Measurements from ENCODE around the gene DNHD1. TPM values are rescaled to one million over a fixed set of nuclear protein-coding genes. Genes with fewer than 3 reads are reported as not detected.

Gene DNHD1
- total RNA-seq, 1 donor from 2014 or later: 4.4 TPM

DNA sequence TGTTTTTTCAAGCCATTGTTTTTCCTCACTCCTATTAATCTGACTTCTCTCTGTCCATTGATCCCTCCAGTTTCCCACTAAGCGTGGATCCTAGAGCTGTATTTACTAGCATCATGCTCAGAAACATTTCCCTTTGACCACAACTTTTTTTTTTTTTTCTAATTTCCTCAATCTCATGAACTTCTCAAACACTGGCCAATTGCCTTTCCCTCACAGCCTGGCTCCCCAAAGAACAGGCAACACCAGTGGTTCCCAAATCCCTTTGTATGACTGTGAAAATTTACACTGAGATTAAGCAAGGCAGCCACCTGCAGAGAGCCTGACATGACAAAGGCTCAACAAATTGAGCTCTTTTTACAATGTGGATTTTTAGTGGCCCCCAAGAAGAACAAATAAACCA is 123.6 kb downstream of the DNHD1 start:
- Histone ChIP-seq H3K4me3 (no peak overlapping the region), H3K27ac (replicated peaks) (no peak overlapping the region), H3K27me3 (ENCODE audit: low read depth) (no peaks in the 10 kb centered on the region), H3K9me3 (replicated peaks) (no peaks in the 10 kb centered on the region), H3K4me1 (peaks cover 29% of the 10 kb centered on the region), H3K36me3 (peaks cover 25% of the 10 kb centered on the region)
- no peak for DNase-seq
- TF ChIP-seq, protein P1, sequence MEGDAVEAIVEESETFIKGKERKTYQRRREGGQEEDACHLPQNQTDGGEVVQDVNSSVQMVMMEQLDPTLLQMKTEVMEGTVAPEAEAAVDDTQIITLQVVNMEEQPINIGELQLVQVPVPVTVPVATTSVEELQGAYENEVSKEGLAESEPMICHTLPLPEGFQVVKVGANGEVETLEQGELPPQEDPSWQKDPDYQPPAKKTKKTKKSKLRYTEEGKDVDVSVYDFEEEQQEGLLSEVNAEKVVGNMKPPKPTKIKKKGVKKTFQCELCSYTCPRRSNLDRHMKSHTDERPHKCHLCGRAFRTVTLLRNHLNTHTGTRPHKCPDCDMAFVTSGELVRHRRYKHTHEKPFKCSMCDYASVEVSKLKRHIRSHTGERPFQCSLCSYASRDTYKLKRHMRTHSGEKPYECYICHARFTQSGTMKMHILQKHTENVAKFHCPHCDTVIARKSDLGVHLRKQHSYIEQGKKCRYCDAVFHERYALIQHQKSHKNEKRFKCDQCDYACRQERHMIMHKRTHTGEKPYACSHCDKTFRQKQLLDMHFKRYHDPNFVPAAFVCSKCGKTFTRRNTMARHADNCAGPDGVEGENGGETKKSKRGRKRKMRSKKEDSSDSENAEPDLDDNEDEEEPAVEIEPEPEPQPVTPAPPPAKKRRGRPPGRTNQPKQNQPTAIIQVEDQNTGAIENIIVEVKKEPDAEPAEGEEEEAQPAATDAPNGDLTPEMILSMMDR (IDR thresholded peaks at IDR 0.05; ENCODE audit: borderline replicate concordance): no peak
- intact Hi-C loops (cut with micrococcal nuclease): no loop called here

Other genes with a start within 250 kb of the DNHD1 start
- not detected for gene CCKBR, start 237.4 kb upstream of the DNHD1 start, total RNA-seq
- 37.1 TPM for gene CAVIN3, start 176.8 kb upstream of the DNHD1 start, total RNA-seq
- gene SMPD1, start 106.8 kb upstream of the DNHD1 start, total RNA-seq: 49.7 TPM
- gene APBB1, start 78.2 kb upstream of the DNHD1 start, total RNA-seq: 75.5 TPM
- gene HPX, start 56.3 kb upstream of the DNHD1 start, total RNA-seq: 0.44 TPM
- 9.0 TPM for gene TRIM3, start 23.3 kb upstream of the DNHD1 start, total RNA-seq
- 16.1 TPM for gene ARFIP2, start 15.9 kb upstream of the DNHD1 start, total RNA-seq
- 17.9 TPM for gene TIMM10B, start 15.8 kb upstream of the DNHD1 start, total RNA-seq
- gene RRP8, start 106.3 kb downstream of the DNHD1 start, total RNA-seq: 19.2 TPM
- gene ILK, start 106.5 kb downstream of the DNHD1 start, total RNA-seq: 192 TPM
- 106 TPM for gene TAF10, start 114.9 kb downstream of the DNHD1 start, total RNA-seq
- 84.2 TPM for gene TPP1, start 122.1 kb downstream of the DNHD1 start, total RNA-seq
- 9.5 TPM for gene DCHS1, start 158.5 kb downstream of the DNHD1 start, total RNA-seq
- 40.2 TPM for gene MRPL17, start 186.1 kb downstream of the DNHD1 start, total RNA-seq